ENCODE measurements around the gene YWHAQ.

DNA sequence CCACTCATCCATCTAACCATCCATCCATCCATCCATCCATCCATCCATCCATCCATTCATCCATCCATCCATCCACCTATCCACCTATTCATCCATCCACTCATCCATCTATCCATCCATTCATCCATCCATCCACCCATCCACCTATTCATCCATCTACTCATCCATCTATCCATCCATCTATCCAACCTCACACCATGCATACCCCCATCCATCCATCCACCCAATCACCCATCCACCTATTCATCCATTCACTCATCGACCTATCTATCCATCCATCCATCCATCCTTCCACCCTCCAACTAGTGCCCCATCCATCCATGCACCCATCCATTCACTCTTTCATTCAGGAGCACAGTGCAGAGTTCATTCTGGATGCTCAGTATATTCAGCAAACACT, 21.5 kb upstream of the YWHAQ start:
- TF ChIP-seq RCOR1 (IDR thresholded peaks at IDR 0.05; ENCODE audit: insufficient replicate concordance, low read length) (no peak), RAD21 (IDR thresholded peaks at IDR 0.05; ENCODE audit: low read length) (no peak), MAFK (IDR thresholded peaks at IDR 0.05; ENCODE audit: low read depth, low read length) (no peak), POLR2A (IDR thresholded peaks at IDR 0.05; ENCODE audit: low read depth, low read length) (no peak), NFE2L2 (IDR thresholded peaks at IDR 0.05; ENCODE audit: low read depth, low read length) (no peak)
- TF ChIP-seq, protein P1, sequence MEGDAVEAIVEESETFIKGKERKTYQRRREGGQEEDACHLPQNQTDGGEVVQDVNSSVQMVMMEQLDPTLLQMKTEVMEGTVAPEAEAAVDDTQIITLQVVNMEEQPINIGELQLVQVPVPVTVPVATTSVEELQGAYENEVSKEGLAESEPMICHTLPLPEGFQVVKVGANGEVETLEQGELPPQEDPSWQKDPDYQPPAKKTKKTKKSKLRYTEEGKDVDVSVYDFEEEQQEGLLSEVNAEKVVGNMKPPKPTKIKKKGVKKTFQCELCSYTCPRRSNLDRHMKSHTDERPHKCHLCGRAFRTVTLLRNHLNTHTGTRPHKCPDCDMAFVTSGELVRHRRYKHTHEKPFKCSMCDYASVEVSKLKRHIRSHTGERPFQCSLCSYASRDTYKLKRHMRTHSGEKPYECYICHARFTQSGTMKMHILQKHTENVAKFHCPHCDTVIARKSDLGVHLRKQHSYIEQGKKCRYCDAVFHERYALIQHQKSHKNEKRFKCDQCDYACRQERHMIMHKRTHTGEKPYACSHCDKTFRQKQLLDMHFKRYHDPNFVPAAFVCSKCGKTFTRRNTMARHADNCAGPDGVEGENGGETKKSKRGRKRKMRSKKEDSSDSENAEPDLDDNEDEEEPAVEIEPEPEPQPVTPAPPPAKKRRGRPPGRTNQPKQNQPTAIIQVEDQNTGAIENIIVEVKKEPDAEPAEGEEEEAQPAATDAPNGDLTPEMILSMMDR (conservative IDR thresholded peaks at IDR 0.05; ENCODE audit: low read depth, low read length): no peak
